ENCODE data around the gene BCL3. TPM values are rescaled to one million over a fixed set of nuclear protein-coding genes. Genes with fewer than 3 reads are reported as not detected.

BCL3 gene
- total and polyA plus RNA-seq, 2 experiments from 2014 or later, result 1.4 to 4.1 TPM

DNA sequence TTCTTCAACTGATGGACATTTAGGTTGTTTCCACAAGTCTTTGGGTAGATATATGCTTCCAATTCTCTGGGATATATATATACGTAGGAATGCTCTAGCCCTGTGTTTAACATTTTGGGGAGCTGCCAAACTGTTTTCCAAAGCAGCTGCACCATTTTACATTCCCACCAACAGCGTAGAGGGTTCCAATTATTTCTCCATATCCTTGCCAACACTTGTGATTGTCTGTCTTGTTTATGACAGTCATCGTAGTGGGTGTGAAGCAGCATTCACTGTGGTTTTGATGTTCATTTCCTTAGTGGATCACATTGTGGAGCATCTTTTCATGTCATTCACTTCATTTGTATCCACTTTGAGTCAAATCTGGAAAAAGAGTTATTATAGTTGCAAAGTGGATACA, 24.5 kb downstream of the BCL3 start (continued):
- TF ChIP-seq, protein P1, sequence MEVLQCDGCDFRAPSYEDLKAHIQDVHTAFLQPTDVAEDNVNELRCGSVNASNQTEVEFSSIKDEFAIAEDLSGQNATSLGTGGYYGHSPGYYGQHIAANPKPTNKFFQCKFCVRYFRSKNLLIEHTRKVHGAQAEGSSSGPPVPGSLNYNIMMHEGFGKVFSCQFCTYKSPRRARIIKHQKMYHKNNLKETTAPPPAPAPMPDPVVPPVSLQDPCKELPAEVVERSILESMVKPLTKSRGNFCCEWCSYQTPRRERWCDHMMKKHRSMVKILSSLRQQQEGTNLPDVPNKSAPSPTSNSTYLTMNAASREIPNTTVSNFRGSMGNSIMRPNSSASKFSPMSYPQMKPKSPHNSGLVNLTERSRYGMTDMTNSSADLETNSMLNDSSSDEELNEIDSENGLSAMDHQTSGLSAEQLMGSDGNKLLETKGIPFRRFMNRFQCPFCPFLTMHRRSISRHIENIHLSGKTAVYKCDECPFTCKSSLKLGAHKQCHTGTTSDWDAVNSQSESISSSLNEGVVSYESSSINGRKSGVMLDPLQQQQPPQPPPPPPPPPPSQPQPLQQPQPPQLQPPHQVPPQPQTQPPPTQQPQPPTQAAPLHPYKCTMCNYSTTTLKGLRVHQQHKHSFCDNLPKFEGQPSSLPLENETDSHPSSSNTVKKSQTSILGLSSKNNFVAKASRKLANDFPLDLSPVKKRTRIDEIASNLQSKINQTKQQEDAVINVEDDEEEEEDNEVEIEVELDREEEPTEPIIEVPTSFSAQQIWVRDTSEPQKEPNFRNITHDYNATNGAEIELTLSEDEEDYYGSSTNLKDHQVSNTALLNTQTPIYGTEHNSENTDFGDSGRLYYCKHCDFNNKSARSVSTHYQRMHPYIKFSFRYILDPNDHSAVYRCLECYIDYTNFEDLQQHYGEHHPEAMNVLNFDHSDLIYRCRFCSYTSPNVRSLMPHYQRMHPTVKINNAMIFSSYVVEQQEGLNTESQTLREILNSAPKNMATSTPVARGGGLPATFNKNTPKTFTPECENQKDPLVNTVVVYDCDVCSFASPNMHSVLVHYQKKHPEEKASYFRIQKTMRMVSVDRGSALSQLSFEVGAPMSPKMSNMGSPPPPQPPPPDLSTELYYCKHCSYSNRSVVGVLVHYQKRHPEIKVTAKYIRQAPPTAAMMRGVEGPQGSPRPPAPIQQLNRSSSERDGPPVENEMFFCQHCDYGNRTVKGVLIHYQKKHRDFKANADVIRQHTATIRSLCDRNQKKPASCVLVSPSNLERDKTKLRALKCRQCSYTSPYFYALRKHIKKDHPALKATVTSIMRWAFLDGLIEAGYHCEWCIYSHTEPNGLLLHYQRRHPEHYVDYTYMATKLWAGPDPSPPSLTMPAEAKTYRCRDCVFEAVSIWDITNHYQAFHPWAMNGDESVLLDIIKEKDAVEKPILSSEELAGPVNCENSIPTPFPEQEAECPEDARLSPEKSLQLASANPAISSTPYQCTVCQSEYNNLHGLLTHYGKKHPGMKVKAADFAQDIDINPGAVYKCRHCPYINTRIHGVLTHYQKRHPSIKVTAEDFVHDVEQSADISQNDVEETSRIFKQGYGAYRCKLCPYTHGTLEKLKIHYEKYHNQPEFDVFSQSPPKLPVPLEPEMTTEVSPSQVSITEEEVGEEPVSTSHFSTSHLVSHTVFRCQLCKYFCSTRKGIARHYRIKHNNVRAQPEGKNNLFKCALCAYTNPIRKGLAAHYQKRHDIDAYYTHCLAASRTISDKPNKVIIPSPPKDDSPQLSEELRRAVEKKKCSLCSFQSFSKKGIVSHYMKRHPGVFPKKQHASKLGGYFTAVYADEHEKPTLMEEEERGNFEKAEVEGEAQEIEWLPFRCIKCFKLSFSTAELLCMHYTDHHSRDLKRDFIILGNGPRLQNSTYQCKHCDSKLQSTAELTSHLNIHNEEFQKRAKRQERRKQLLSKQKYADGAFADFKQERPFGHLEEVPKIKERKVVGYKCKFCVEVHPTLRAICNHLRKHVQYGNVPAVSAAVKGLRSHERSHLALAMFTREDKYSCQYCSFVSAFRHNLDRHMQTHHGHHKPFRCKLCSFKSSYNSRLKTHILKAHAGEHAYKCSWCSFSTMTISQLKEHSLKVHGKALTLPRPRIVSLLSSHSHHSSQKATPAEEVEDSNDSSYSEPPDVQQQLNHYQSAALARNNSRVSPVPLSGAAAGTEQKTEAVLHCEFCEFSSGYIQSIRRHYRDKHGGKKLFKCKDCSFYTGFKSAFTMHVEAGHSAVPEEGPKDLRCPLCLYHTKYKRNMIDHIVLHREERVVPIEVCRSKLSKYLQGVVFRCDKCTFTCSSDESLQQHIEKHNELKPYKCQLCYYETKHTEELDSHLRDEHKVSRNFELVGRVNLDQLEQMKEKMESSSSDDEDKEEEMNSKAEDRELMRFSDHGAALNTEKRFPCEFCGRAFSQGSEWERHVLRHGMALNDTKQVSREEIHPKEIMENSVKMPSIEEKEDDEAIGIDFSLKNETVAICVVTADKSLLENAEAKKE (CRISPR knock-in tag; IDR thresholded peaks at IDR 0.05), result no peak
- TF ChIP-seq, protein P2, sequence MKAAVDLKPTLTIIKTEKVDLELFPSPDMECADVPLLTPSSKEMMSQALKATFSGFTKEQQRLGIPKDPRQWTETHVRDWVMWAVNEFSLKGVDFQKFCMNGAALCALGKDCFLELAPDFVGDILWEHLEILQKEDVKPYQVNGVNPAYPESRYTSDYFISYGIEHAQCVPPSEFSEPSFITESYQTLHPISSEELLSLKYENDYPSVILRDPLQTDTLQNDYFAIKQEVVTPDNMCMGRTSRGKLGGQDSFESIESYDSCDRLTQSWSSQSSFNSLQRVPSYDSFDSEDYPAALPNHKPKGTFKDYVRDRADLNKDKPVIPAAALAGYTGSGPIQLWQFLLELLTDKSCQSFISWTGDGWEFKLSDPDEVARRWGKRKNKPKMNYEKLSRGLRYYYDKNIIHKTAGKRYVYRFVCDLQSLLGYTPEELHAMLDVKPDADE (IDR thresholded peaks at IDR 0.05), result no peak
- no peak for TF ChIP-seq STAT1 (IDR thresholded peaks at IDR 0.05; ENCODE audit: unreplicated experiment)
- no peak for TF ChIP-seq EZH2 (IDR thresholded peaks at IDR 0.05; ENCODE audit: low read depth, unreplicated experiment)
- no peak for TF ChIP-seq ZNF331 (CRISPR knock-in tag; IDR thresholded peaks at IDR 0.05; ENCODE audit: low read depth)
- TF ChIP-seq, protein P3, sequence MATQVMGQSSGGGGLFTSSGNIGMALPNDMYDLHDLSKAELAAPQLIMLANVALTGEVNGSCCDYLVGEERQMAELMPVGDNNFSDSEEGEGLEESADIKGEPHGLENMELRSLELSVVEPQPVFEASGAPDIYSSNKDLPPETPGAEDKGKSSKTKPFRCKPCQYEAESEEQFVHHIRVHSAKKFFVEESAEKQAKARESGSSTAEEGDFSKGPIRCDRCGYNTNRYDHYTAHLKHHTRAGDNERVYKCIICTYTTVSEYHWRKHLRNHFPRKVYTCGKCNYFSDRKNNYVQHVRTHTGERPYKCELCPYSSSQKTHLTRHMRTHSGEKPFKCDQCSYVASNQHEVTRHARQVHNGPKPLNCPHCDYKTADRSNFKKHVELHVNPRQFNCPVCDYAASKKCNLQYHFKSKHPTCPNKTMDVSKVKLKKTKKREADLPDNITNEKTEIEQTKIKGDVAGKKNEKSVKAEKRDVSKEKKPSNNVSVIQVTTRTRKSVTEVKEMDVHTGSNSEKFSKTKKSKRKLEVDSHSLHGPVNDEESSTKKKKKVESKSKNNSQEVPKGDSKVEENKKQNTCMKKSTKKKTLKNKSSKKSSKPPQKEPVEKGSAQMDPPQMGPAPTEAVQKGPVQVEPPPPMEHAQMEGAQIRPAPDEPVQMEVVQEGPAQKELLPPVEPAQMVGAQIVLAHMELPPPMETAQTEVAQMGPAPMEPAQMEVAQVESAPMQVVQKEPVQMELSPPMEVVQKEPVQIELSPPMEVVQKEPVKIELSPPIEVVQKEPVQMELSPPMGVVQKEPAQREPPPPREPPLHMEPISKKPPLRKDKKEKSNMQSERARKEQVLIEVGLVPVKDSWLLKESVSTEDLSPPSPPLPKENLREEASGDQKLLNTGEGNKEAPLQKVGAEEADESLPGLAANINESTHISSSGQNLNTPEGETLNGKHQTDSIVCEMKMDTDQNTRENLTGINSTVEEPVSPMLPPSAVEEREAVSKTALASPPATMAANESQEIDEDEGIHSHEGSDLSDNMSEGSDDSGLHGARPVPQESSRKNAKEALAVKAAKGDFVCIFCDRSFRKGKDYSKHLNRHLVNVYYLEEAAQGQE (IDR thresholded peaks at IDR 0.05; ENCODE audit: unreplicated experiment), result no peak
- no peak for TF ChIP-seq JUNB (IDR thresholded peaks at IDR 0.05; ENCODE audit: unreplicated experiment)
- no peak for TF ChIP-seq ZNF114 (CRISPR knock-in tag; IDR thresholded peaks at IDR 0.05)

All from GM23338 (cell line).